A549 (cell line): ENCODE data around the gene TTC28.

ENCODE experiments used
- CEBPB ChIP-seq, 2 experiments: fragments of >200 bp in 1 of 2; sonication (Bioruptor Twin) in 1 of 2; formaldehyde crosslinking in 1 of 2; IDR thresholded peaks; 2 replicates each; pipeline ENCODE4 v1.6.1; 2012 to 2016
- CHD2 ChIP-seq: fragments of 150-350 bp; IDR thresholded peaks from 2 replicates; pipeline ENCODE4 v1.6.1; 2014; ENCODE audit warnings: low read length; ENCODE audit not compliant: partially characterized antibody
- FOSB ChIP-seq: fragments of 250-450 bp; sonication (Bioruptor Pico); IDR thresholded peaks from 2 replicates; pipeline ENCODE4 v1.5.0; 2020; ENCODE audit warnings: mild to moderate bottlenecking, moderate library complexity
- JUNB ChIP-seq: fragments of >200 bp; sonication (Bioruptor Twin); formaldehyde crosslinking; IDR thresholded peaks from 2 replicates; pipeline ENCODE4 v1.6.1; 2016
- KDM1A ChIP-seq: fragments of 200-600 bp; sonication (generic); IDR thresholded peaks from 2 replicates; pipeline ENCODE4 v1.6.1; 2016; ENCODE audit warnings: low read depth, mild to moderate bottlenecking
- MAZ ChIP-seq: fragments of 150-350 bp; IDR thresholded peaks from 2 replicates; pipeline ENCODE4 v1.6.1; 2014; ENCODE audit warnings: antibody characterized with exemption, low read depth, low read length, borderline replicate concordance
- POLR2AphosphoS2 ChIP-seq: conservative IDR thresholded peaks from 2 replicates; pipeline ENCODE4 v1.6.1; 2012; ENCODE audit warnings: low read length, improper control_type of control experiment, inconsistent platforms
- RAD21 ChIP-seq, 2 experiments: fragments of >200 bp in 1 of 2; sonication (Bioruptor Twin) in 1 of 2; formaldehyde crosslinking in 1 of 2; IDR thresholded peaks in 1 of 2; conservative IDR thresholded peaks in 1 of 2; 2 replicates in 1 of 2; 3 replicates in 1 of 2; pipeline ENCODE4 v1.6.1; 2012 to 2018; ENCODE audit warnings: inconsistent platforms in 1 of 2
- ZNF302 ChIP-seq: fragments of 250-450 bp; sonication (Bioruptor Pico); IDR thresholded peaks from 2 replicates; pipeline ENCODE4 v1.9.0; 2021; ENCODE audit warnings: inconsistent platforms, mild to moderate bottlenecking, moderate library complexity
- TF ChIP-seq, protein P1 (sequence below): fragments of >200 bp; sonication (Bioruptor Twin); formaldehyde crosslinking; IDR thresholded peaks from 3 replicates; pipeline ENCODE4 v1.5.1; 2016
- TF ChIP-seq, protein P2 (sequence below): fragments of >200 bp; sonication (Bioruptor Twin); formaldehyde crosslinking; IDR thresholded peaks from 2 replicates; pipeline ENCODE4 v1.6.1; 2016
- TF ChIP-seq, protein P3 (sequence below): fragments of 150-350 bp; IDR thresholded peaks from 2 replicates; pipeline ENCODE4 v1.6.1; 2014; ENCODE audit warnings: low read depth, mild to moderate bottlenecking, low read length

DNA sequence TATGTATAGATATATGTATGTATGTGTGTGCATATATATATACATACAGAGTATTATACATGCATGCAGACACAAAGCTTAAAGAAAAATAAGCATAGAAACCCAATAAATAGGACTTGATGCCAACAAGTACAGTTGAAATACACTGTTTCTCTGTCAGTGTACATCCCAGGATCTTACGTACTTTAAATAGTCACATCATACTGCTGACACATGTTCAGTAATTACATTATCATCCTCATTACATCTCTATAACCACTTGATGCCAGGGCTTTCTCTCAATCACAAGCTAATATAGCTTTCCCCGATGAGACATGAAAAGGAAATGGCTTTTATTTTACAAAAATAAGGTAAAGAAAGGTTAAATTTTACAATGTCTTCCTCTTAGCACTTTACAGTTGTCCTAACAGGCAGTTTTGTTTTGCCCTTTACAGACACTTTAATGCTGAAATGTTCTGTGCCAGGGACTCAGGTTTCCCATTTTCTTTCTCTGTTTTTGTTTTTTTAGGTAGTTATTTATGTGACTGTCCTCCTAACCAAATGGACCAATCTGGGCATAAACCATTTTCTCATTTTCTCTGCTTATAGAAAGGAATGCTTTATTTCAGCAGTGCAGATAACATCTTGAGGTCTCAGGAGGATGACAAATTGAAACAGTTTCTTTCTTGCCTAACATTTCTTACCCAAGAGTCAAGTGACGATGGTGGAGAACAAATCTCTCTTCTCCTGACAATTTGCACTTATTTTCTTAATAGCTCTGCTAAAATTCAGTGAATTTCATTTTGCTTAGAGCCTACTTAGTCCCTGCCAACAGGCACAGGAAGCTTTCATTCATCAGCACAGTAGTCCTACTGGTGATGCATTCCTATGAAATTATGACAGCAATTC, 350.2 kb downstream of the TTC28 start:
- TF ChIP-seq, protein P1, sequence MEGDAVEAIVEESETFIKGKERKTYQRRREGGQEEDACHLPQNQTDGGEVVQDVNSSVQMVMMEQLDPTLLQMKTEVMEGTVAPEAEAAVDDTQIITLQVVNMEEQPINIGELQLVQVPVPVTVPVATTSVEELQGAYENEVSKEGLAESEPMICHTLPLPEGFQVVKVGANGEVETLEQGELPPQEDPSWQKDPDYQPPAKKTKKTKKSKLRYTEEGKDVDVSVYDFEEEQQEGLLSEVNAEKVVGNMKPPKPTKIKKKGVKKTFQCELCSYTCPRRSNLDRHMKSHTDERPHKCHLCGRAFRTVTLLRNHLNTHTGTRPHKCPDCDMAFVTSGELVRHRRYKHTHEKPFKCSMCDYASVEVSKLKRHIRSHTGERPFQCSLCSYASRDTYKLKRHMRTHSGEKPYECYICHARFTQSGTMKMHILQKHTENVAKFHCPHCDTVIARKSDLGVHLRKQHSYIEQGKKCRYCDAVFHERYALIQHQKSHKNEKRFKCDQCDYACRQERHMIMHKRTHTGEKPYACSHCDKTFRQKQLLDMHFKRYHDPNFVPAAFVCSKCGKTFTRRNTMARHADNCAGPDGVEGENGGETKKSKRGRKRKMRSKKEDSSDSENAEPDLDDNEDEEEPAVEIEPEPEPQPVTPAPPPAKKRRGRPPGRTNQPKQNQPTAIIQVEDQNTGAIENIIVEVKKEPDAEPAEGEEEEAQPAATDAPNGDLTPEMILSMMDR: no peak
- TF ChIP-seq POLR2AphosphoS2 (no peak), MAZ (no peak), FOSB (no peak), ZNF302 (CRISPR knock-in tag) (no peak), RAD21 (conservative IDR thresholded peaks at IDR 0.05 in 1 of 2, IDR thresholded peaks at IDR 0.05 in 1 of 2) (no peak), CEBPB (IDR thresholded peaks at IDR 0.05) (no peak), JUNB (no peak), CHD2 (no peak), KDM1A (no peak)
- TF ChIP-seq, protein P2, sequence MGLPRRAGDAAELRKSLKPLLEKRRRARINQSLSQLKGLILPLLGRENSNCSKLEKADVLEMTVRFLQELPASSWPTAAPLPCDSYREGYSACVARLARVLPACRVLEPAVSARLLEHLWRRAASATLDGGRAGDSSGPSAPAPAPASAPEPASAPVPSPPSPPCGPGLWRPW: no peak
- TF ChIP-seq, protein P3, sequence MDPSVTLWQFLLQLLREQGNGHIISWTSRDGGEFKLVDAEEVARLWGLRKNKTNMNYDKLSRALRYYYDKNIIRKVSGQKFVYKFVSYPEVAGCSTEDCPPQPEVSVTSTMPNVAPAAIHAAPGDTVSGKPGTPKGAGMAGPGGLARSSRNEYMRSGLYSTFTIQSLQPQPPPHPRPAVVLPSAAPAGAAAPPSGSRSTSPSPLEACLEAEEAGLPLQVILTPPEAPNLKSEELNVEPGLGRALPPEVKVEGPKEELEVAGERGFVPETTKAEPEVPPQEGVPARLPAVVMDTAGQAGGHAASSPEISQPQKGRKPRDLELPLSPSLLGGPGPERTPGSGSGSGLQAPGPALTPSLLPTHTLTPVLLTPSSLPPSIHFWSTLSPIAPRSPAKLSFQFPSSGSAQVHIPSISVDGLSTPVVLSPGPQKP: no peak
